Middle frontal gyrus (tissue), 1 donor: ENCODE measurements around the gene LAPTM5.
"Not testable (repeated sequence)": the region's sequence is repeated elsewhere in the genome, so short reads cannot be mapped to it uniquely, and the experiment has no call there.

Experiments
- DNase-seq: peaks from one replicate; pipeline ENCODE4 v3.0.0-alpha.2; 2015; ENCODE audit warnings: low spot score; ENCODE audit errors: extremely low spot score

The LAPTM5 gene

DNA sequence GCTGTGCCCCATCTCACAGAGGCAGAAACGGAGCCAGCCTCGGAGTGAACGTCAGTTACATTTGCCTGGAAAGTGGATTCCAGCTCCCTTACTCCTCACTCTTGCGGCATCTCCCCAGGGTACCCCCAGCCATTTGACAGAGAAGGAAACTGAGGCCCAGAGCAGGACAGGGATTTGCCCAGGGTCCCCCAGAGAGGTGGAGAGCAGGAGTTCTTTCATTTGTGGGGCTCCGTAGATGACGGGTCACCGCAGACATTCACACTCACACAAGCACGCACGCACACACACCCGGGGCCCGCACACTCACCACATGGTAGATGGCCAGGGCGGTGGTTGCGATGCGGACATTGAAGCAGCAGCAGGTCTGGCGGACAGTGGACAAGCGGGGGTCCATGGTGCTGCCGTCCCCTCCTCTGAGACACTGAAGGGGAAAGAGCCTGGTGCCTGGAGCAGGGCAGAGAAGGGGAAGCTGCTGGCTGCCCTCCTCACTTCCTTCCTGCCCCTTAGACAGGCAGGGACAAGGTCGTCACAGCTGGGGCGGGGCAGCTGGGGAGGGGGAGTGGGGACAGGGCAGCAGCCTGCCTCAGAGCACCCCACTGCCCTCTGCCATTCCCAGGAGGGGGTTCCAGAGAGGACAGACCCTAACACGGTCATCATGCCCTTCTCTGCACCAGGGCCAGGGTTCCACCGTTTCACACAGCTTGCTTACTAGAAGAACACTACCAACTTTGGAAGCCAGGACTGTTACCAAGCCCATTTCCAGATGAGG is at the start of gene LAPTM5:
Gene LAPTM5 (minus strand): TSS at position 423 of the 769 bp plus-strand sequence. CDS start 29 bp downstream, at position 394.
- DNase-seq: no peak

GRCh38 chr1:30806381-30807317 is 49.1 kb upstream of the LAPTM5 start:
- no peak for DNase-seq

DNA sequence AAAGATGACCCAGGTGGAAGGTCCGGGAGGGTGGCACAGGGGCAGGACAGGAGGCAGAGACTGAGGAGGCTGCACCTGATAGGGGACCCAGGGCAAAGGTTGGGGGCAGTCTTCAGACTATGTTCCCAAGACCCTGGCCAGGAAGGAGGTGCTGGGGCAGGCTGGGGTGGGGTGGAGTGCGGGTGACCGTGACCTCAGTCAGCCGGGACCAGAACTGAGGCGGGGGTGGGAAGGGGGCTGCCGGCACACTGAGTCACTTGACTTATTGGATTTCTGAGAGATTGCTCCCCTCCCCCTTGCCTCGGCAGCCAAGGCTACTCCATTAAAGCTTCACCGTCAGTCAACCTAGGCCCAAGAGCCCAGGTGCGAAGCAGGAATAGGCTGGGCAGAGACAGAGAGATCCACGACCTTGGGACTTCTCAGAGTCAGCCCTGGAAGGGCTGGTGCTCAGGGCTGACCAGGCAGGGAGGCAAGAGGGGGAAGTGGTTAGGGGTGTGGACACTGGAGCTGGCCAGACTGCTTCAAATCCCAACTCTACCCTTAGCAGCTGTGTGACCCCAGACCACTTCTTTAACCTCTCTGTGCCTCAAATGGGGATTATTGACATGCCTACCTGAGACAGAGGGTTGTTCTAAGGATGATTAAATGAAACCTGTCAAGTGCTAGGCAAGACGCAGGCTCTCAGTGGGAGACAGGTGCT is 47.9 kb upstream of the LAPTM5 start:
- DNase-seq: no peak

GRCh38 chr1:30804822-30805221 is 47.2 kb upstream of the LAPTM5 start:
- no peak for DNase-seq

GRCh38 chr1:30804352-30804751 is 46.8 kb upstream of the LAPTM5 start:
- DNase-seq: no peak

DNA sequence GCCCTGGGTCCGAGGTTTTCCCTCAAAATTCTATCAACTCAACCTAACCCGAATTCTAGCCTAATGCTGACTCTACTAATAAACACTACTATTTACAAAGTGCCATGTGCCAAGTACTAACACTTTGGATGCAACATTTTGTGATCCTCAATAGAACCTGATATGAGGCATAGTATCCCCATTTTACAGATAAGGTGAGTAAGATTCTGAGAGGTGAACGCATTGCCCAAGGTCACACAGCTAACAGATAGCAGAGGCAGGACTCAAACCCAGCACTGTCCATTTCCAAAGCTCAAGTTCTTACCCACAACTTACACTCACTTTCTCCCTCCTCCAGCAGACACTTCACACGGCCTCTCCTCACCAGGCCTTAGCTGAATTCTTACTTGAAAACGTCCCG is 46.0 kb upstream of the LAPTM5 start:
- DNase-seq: no peak

DNA sequence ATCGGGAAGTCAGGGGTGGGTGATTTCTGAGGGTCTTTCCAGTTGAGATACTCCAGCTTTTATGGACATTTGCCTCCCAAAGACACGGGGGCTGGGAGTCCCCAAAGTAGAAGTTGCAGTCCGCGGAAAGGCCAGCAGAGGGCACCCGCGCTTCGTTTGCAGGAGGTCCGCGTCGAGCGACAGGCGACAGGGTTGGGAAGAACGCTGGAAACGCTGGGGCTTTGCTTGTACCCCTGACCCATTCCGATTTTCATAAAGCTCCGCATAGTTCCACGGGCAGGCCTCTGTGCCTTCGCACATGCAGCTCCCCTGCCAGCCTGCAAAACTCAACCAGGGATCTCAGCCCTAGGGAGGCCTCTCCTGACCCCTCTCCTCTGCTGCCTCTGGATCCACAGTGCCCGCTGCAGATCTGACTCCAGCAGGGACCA is 44.2 kb upstream of the LAPTM5 start:
- peak; percentile 85 for DNase-seq

GRCh38 chr1:30799233-30799511 is 41.6 kb upstream of the LAPTM5 start:
- DNase-seq: no peak

- no peak for DNase-seq
Observed at GRCh38 chr1:30798389-30799232, 41.0 kb upstream of the LAPTM5 start.

GRCh38 chr1:30795026-30795425 is 37.5 kb upstream of the LAPTM5 start:
- DNase-seq: no peak

- DNase-seq: no peak
Observed at GRCh38 chr1:30794260-30794659, 36.7 kb upstream of the LAPTM5 start.

DNA sequence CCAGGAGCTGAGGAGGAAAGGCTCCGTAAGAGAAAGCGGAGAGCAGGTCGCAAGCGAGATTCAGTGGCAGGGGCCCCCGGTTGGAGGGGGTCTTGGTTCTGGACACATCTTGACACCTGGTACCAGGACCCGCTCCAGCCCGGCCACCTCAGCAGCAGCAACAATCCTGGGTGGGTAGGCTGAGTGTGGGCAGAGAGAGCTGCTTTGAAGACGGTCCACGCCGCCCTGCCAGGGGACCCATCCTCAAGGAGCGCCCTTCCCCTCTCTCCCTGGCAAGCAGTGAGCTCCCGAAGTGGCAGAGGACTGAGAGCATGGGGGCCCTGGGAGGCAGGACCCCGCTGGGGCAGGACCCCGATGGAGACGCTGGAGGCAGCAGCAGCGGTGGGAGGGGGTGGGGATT is 35.6 kb upstream of the LAPTM5 start:
- no peak for DNase-seq

DNA sequence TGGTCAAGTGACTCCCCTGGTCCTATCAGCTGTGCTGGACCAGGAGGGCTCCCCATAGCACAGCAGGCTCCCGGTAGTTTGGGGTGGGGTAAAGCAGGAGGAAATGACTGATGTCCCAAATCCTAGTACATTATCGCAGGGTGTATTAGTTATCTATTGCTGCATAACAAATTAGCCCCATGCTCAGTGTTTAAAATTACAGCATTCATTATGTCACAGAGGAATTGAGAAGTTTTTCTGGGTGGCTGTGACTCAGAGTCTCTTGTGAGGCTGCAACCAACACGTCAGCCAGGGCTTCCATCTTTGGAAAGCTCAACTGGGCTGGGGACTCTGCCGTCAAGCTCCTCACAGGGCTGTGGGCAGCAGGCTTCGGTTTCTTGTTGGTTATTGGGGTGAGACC is 34.3 kb upstream of the LAPTM5 start:
- no peak for DNase-seq

GRCh38 chr1:30790850-30791778 is 33.5 kb upstream of the LAPTM5 start:
- no peak for DNase-seq

GRCh38 chr1:30790256-30790525 is 32.6 kb upstream of the LAPTM5 start:
- not testable (repeated sequence) for DNase-seq

DNA sequence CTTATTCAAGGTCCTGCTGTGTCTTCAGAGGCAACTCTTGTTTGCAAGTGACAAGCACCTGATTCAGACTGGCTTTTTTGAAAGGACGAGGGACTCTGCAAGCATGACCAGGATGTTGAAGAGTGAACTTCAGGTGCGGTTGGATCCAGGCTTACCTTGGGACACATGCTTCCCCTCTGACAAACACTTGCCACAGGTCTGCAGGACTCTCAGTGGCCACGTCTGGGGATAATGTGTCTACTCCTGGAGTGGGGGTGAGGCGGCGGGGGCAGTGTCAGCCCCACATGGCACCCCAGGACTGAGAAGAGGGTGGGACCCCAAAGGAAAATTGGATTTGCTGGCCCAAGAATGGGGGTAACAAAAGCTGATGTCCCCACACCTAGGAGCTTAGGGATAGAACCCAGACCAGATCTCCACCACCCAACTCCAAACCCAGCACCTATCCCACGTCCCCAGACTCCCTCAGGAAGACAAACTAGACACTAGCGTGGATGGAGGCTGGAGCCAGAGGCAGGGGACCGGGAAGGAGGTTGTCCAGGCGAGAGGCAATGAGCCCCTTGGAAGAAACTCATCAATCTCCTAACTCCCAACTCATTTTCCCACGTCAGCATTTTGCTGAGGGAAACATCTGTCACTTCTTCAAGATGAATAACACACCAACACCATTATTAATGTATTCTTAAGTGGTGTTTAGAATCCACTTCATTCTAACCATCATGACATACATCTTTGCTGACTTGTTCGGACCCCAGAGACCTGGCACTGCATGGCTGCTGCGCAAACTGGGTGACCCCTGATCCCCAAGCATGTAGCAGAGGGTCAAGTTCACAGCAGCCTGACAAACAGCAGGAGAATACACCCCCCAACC is 32.0 kb upstream of the LAPTM5 start:
- no peak for DNase-seq

DNA sequence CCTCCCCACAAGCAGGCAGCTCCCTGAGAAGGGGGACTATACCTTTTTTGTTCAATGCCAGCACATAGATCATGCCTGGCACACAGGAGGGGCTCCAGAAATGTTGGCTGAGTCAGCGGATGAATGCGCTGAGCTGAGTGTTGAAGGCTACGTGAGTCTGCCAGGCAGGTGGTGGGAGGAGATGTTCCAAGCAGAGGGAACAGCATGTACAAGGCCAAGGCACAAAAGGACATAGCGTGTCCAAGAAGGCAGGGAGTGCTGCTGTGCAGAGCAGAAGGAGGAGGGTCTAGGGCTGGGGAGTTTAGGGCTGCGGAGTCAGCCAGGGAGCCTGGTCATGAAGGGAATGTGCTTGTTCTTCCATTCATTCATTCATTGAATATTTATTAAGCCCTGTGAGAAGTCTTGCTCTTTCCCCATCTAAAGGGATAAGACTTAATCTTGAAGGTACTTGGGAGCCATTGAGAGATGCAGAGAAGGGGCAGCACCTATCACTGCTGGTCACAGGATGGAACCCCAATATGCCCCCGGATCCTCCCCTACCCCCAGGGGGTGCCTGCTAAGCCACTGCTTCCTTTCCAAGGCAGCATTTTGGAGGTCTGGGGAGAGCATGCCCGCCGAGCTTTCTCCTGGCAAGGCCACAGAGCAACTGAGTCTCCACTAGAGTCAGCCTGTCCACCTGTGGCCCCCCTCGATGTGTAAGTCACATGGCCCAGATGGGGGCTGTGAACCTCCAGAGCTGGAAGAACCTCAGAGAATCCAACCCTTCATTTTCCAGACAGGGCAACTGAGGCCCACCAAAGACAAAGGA is 31.2 kb upstream of the LAPTM5 start:
- no peak for DNase-seq

- no peak for DNase-seq
Observed at GRCh38 chr1:30787856-30788495, 30.4 kb upstream of the LAPTM5 start.
